LNCaP clone FGC (cell line): ENCODE results near the gene CD300H.
"Not testable (repeated sequence)": the region's sequence is repeated elsewhere in the genome, so short reads cannot be mapped to it uniquely, and the experiment has no call there.

Source experiments
- DNase-seq: peaks from one replicate; pipeline ENCODE4 v3.0.0-alpha.2; 2011; ENCODE audit warnings: low read depth
- H3K4me3 ChIP-seq: 2 replicates; pipeline ENCODE4 v1.5.1; 2011; ENCODE audit warnings: mild to moderate bottlenecking, low read depth, low read length, control low read depth
- TF ChIP-seq, protein P1 (sequence below): IDR thresholded peaks from 2 replicates; pipeline ENCODE4 v1.5.1; 2012; ENCODE audit warnings: mild to moderate bottlenecking; ENCODE audit not compliant: control insufficient read depth, insufficient read depth; ENCODE audit errors: extremely low read depth

CD300H gene

GRCh38 chr17:74523308-74523707, 44.0 kb downstream of the CD300H start:
- TF ChIP-seq, protein P1, sequence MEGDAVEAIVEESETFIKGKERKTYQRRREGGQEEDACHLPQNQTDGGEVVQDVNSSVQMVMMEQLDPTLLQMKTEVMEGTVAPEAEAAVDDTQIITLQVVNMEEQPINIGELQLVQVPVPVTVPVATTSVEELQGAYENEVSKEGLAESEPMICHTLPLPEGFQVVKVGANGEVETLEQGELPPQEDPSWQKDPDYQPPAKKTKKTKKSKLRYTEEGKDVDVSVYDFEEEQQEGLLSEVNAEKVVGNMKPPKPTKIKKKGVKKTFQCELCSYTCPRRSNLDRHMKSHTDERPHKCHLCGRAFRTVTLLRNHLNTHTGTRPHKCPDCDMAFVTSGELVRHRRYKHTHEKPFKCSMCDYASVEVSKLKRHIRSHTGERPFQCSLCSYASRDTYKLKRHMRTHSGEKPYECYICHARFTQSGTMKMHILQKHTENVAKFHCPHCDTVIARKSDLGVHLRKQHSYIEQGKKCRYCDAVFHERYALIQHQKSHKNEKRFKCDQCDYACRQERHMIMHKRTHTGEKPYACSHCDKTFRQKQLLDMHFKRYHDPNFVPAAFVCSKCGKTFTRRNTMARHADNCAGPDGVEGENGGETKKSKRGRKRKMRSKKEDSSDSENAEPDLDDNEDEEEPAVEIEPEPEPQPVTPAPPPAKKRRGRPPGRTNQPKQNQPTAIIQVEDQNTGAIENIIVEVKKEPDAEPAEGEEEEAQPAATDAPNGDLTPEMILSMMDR, result no peak
- H3K4me3 ChIP-seq, result no peak overlapping the region
- no peak for DNase-seq

- TF ChIP-seq, protein P1, result no peak
- H3K4me3 ChIP-seq, result no peak overlapping the region
- DNase-seq, result no peak
These were observed 44.8 kb downstream of the CD300H start for GRCh38 chr17:74522381-74523105.

- TF ChIP-seq, protein P1, result no peak
- no peak for DNase-seq
These were observed 45.6 kb downstream of the CD300H start for GRCh38 chr17:74521701-74522201.

DNA sequence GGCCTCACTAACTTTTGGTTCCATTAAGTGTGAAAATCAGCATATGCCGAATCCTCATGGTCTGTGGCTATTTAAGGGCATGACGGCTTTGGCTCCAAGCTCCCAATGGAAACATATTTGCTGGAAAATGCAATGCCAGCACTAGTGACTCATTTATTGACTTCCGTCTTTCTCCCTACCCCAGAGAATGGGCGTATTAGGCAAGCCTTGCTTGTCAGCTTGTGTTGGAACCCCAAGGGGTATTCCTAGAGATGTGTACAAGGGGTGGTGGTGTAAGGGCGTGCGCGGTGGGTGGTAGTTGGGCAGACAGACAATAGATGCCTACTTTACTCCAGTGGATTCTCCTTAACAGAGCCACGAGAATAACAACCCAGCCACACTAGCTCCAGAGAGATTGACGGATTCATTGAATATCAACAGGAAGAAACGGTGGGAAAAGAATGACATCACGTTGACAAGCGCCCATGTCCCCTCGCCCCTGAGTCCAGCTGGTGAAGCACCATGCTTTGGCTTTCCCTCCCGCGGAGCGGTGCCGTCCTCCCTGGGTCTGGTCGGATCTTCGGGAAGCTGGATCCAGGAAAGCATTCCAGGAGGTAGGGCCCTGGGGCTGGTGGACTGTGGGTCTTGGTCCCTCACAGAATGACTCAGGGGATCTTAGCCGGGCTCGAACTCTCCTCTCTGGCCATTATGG, 46.4 kb downstream of the CD300H start:
- no peak for DNase-seq
- TF ChIP-seq, protein P1, result no peak
- no peak overlapping the region for H3K4me3 ChIP-seq

More at GRCh38 chr17:74521701-74522201, 45.6 kb downstream of the CD300H start:
- H3K4me3 ChIP-seq, result no peak overlapping the region

DNA sequence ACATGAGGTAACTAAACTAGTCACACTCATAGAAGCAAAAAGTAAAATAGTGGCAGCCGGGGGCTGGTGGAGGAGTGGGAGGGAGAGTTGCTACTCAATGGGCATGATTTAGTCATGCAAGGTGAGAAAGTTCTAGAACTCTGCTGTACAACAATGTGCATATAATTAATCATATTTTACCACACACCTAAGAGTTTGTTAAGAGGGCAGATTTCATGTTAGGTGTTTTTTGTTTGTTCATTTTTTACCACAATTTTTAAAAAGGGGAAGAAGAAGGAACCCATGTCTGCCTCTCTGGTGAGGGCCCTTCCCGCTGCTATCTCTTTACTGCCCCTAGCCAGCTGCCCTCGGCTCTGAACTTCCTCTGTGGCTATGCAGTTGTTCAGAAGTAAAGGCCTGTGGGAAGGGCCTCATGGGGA, 47.3 kb downstream of the CD300H start:
- no peak for DNase-seq
- TF ChIP-seq, protein P1, result no peak
- no peak overlapping the region for H3K4me3 ChIP-seq

DNA sequence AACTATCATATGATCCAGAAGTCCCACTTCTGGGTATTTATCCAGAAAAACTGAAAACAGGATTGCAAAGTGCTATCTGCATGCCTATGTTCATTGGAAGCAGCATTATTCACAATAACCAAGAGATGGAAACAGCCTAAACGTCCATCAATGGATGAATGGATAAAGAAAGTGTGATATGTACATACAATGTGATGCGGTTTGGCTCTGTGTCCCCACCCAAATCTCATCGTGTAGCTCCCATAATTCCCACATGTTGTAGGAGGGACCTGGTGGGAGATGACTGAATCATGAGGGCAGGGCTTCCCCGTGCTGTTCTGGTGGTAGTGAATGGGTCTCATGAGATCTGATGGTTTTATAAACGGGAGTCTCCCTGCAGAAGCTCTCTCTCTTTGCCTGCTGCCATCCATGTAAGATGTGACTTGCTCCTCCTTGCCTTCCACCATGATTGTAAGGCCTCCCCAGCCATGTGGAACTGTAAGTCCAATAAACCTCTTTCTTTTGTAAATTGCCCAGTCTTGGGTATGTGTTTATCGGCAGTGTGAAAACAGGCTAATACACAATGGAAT, 48.8 kb downstream of the CD300H start:
- not testable (repeated sequence) for H3K4me3 ChIP-seq, DNase-seq
